Fibroblast of peridontal ligament (primary cell): ENCODE results near the gene DIP2A.
"Not testable (repeated sequence)": the region's sequence is repeated elsewhere in the genome, so short reads cannot be mapped to it uniquely, and the experiment has no call there.

Experiments used
- DNase-seq: peaks from one replicate; pipeline ENCODE4 v3.0.0-alpha.2; 2010; ENCODE audit errors: extremely low read depth

The DIP2A gene

GRCh38 chr21:46443910-46444309 lies 14.8 kb upstream of the DIP2A start:
- DNase-seq = no peak

GRCh38 chr21:46448108-46448507 lies 10.6 kb upstream of the DIP2A start:
- no peak for DNase-seq

- DNase-seq = not testable (repeated sequence)
These were observed 9.8 kb upstream of the DIP2A start for GRCh38 chr21:46448855-46449254.

GRCh38 chr21:46452710-46453109 lies 6.0 kb upstream of the DIP2A start:
- DNase-seq = no peak

- DNase-seq = no peak
These were observed 4.5 kb upstream of the DIP2A start for GRCh38 chr21:46454142-46454541.

GRCh38 chr21:46454634-46455390 lies 3.9 kb upstream of the DIP2A start:
- peak; percentile 15 for DNase-seq

- peak; percentile 64 for DNase-seq
These were observed 2.9 kb upstream of the DIP2A start for GRCh38 chr21:46455575-46456385.

GRCh38 chr21:46456750-46457149 lies 1.9 kb upstream of the DIP2A start:
- no peak for DNase-seq

- DNase-seq = peak; percentile 52
These were observed 833 bp upstream of the DIP2A start for GRCh38 chr21:46457801-46458314.

GRCh38 chr21:46459024-46459355 lies 299 bp downstream of the DIP2A start:
- DNase-seq = no peak

GRCh38 chr21:46459356-46460112 lies 843 bp downstream of the DIP2A start:
- peak; percentile 34 for DNase-seq

GRCh38 chr21:46461909-46462308 lies 3.2 kb downstream of the DIP2A start:
- DNase-seq = no peak

GRCh38 chr21:46465153-46465552 lies 6.5 kb downstream of the DIP2A start:
- DNase-seq = not testable (repeated sequence)

- no peak for DNase-seq
These were observed 7.0 kb downstream of the DIP2A start for GRCh38 chr21:46465651-46466050.

GRCh38 chr21:46468108-46468774 lies 9.6 kb downstream of the DIP2A start:
- DNase-seq = no peak

- no peak for DNase-seq
These were observed 10.6 kb downstream of the DIP2A start for GRCh38 chr21:46469275-46469674.

- DNase-seq = no peak
These were observed 12.8 kb downstream of the DIP2A start for GRCh38 chr21:46471514-46471913.

- DNase-seq = no peak
These were observed 13.6 kb downstream of the DIP2A start for GRCh38 chr21:46472246-46472645.

- no peak for DNase-seq
These were observed 15.7 kb downstream of the DIP2A start for GRCh38 chr21:46474382-46474781.

- DNase-seq = peak; percentile 18
These were observed 16.6 kb downstream of the DIP2A start for GRCh38 chr21:46475296-46475695.

- DNase-seq = peak; percentile 40
These were observed 19.1 kb downstream of the DIP2A start for GRCh38 chr21:46477765-46478164.

GRCh38 chr21:46478910-46479309 lies 20.2 kb downstream of the DIP2A start:
- DNase-seq = no peak
